IPS-15b (cell line): ENCODE results near the gene DLG4.

ENCODE experiments used
- H3K27me3 ChIP-seq: one replicate; pipeline ENCODE4 v1.6.1; 2013; ENCODE audit warnings: low read length; ENCODE audit not compliant: control insufficient read depth, insufficient read depth
- H3K36me3 ChIP-seq: one replicate; pipeline ENCODE4 v1.6.1; 2013; ENCODE audit warnings: low read length; ENCODE audit not compliant: control insufficient read depth, insufficient read depth
- H3K4me1 ChIP-seq: one replicate; pipeline ENCODE4 v1.6.1; 2013; ENCODE audit warnings: mild to moderate bottlenecking, low read length; ENCODE audit not compliant: control insufficient read depth, insufficient read depth
- H3K4me3 ChIP-seq: one replicate; pipeline ENCODE4 v1.5.1; 2013; ENCODE audit warnings: low read depth, low read length
- H3K9ac ChIP-seq: one replicate; pipeline ENCODE4 v1.6.1; 2013; ENCODE audit warnings: low read depth, mild to moderate bottlenecking, low read length
- H3K9me3 ChIP-seq: one replicate; pipeline ENCODE4 v1.6.1; 2013; ENCODE audit warnings: mild to moderate bottlenecking, low read length; ENCODE audit not compliant: control insufficient read depth, insufficient read depth

Gene DLG4

DNA sequence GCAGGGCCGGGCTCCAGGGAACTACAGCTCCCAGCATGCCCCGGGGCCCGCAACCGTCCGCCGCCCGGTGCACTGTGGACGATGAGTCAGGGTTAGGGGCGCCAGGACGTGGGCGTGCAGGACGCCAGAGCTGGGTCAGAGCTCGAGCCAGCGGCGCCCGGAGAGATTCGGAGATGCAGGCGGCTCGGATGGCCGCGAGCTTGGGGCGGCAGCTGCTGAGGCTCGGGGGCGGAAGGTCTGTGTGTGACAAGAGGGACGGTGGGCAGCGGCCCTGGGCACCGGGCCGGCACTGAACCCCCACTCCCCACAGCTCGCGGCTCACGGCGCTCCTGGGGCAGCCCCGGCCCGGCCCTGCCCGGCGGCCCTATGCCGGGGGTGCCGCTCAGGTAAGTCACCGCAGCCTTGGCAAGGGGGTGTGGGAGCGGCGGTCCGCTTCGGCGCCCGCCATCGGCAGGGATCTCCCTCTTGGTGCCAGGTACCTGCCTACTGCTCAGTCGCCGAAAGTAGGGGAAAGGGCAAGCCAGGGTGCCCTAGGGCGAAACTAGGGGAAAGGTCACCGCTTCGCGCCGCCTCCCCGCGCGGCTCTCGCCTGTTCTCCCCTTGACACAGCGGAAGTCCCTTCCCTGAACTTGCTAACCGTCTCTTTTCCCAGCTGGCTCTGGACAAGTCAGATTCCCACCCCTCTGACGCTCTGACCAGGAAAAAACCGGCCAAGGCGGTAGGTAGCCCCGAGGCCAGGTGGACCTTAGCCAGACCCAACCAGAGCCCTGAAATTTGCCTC is at the start of gene DLG4, which contains the start of gene ACADVL:
DLG4 (minus strand) TSS at position 25 of the 781 bp plus-strand sequence.
ACADVL (plus strand) TSS at position 127 of the 781 bp plus-strand sequence; CDS start at position 174, 47 bp downstream.
- Histone ChIP-seq H3K36me3 (peaks cover 39% of the 10 kb centered on the region), H3K9ac (peak within 1 kb of the TSS; percentile 68), H3K9me3 (no peaks in the 10 kb centered on the region), H3K4me1 (peaks cover 8% of the 10 kb centered on the region), H3K4me3 (peak within 1 kb of the TSS; percentile 69), H3K27me3 (no peaks in the 10 kb centered on the region)

DNA sequence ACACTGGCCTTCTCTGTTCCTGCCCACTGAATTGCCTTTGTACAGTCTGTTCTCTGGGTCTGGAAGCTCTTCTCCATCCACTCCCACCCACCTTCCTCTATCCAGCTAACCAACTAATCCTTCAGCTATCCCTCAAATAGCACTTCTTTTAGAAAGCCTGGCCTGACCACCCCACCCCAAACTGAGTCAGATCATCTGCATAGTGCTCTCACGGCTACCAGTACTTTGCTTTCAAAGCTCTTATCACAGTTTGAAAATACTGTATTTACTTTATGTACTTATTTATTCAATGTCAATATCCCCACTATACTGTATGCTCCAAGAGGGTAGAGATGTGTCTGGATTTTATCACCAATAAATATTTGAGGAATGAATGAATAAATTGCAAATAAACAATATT is 47.1 kb upstream of the DLG4 start:
- no peaks in the 10 kb centered on the region for H3K9me3 ChIP-seq
- no peaks in the 10 kb centered on the region for H3K36me3 ChIP-seq
- peaks cover 9% of the 10 kb centered on the region for H3K4me1 ChIP-seq
- no peak overlapping the region for H3K9ac ChIP-seq
- no peaks in the 10 kb centered on the region for H3K27me3 ChIP-seq
- H3K4me3 ChIP-seq, result no peak overlapping the region

DNA sequence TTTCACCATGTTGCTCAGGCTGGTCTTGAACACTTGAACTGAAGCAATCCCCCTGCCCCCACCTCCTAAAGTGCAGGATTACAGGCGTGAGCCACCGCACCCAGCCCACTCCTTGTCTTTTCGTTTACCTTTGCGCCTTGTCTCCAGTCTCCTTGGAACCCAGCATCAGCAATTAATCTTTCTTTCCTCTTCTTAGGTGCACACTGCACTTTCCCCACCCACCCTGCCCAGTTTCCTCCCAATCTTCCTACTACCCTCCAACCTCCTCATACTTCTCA is 44.1 kb upstream of the DLG4 start:
- Histone ChIP-seq H3K9ac (peak overlapping the region; percentile 85), H3K4me1 (peaks cover 12% of the 10 kb centered on the region), H3K27me3 (no peaks in the 10 kb centered on the region), H3K36me3 (peaks cover 14% of the 10 kb centered on the region), H3K9me3 (no peaks in the 10 kb centered on the region), H3K4me3 (peak overlapping the region; percentile 98)

DNA sequence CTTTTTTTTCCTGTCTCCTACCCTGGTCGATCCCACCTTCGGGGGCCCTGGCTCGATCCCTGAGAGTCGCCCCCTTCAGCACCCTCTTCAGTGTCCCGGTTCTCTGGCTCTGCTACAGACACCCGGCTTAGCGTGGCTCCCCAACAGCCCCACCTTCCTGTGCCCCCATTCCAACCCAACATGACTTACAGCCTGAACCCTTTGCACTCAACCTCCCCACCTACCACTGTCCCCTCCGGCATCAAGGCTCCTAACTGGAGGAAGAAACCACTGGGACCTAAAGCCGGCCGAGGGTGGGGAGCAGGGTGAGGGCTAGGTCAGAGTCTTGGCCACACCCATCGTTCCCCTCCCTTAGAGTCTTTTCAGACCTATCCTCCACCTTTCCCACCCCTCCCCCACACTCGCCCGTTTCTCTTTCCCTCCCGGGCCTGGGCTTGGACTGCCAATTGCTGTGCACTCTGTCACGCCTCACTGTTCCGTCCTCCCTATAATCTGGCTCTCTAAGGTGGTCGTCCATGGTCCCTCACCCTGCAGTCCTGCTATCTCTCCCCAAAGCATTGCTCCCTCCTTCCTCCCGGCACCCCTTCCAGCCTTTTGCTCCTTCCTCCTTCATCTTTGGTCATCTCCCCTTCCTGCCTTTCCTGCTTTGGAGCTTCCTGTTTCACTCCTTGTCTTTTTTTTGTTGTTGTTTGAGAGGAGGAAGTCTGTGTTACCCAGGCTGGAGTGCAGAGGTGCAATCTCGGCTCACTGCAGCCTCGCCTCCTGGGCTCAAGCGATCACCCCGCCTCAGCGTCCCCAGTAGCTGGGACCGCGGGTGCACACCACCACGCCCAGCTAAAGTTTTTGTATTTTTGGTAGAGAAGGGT is 43.5 kb upstream of the DLG4 start:
- Histone ChIP-seq H3K36me3 (peaks cover 16% of the 10 kb centered on the region), H3K4me3 (peak overlapping the region; percentile 98), H3K27me3 (no peaks in the 10 kb centered on the region), H3K4me1 (peaks cover 12% of the 10 kb centered on the region), H3K9me3 (no peaks in the 10 kb centered on the region), H3K9ac (peak overlapping the region; percentile 85)

DNA sequence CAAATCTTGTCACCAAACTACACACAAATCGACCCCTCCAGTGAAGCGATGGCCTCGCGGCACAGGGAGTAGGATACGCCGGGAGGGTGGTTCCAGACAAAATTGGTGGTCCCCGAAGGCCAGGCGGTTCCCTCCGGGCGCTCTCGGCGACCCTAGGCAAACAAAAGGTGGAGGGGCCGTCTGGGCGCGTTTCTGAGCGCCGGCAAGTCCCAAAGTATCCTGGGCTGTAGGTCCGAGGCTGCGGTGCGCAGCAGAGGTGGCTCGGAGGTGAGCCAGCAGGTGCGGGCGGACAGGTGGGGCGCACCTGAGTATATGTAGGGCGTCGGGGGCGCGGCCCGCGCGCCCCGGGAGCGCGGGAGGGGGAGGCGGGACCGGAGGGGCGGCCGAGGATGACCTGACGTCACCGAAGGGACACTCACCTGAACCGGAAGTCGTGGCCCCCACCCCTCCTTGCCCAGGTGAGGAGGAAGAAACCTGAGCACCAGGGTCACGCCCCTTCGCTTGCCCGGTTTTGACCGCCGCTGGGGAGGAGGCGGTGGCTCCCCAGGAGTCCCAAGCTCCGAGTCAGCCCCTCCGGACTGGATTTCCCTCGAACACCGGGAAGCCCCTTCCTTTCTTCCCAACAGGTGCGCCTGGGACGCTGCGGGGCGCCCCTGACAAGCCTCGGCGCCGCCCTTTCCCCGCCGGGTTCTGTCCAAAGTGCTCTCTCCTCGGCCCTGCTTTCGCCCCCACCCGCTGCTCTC is 42.7 kb upstream of the DLG4 start, which contains the start of gene CLDN7:
CLDN7 (minus strand) TSS at position 287 of the 743 bp plus-strand sequence. CDS start 435 bp downstream, outside the sequence.
- Histone ChIP-seq H3K27me3 (no peaks in the 10 kb centered on the region), H3K4me3 (peak within 1 kb of the TSS; percentile 98)

DNA sequence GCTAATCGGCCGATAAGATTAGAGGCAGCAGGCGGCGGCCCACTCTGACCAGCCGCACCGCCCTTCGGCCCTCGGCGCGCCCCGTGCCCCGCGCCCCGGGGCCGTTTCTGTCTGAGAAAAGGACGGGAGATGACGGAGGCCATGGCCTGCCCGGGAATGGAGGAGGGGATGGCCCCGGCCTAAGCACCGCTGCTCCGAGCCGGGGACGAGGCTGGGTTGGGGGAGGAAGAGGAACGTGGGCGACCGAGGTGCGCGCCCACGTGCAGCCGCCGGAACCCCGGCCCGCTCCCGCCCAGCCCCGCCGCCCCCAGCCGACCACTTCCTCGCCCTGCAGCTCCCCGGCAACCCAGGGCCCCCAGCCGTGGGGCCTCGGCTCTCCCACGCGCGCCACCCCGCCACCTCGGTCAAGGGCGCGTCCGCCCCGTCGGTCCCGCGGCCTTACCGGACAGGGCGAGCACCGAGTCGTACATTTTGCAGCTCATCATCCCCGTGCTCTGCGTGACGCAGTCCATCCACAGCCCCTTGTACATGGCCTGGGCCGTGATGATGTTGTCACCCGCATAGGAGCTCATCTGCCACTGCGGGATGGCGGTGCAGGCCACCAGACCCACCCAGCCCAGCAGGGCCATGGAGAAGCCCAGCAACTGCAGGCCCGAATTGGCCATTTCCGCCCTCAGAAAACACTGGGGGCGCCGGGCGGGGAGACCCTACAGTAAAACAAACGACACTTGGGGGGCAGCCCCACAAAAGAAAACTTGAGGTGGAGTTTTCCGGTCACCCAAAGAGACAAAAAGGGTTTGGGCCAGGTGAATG is 41.9 kb upstream of the DLG4 start:
- no peaks in the 10 kb centered on the region for H3K9me3 ChIP-seq
- H3K36me3 ChIP-seq, result peaks cover 22% of the 10 kb centered on the region
- H3K27me3 ChIP-seq, result no peaks in the 10 kb centered on the region
- peaks cover 12% of the 10 kb centered on the region for H3K4me1 ChIP-seq
- peak overlapping the region; percentile 98 for H3K4me3 ChIP-seq
- H3K9ac ChIP-seq, result peak overlapping the region; percentile 94

More for the DNA sequence above, 42.7 kb upstream of the DLG4 start, which contains the start of gene CLDN7:
- H3K36me3 ChIP-seq, result peaks cover 20% of the 10 kb centered on the region
- H3K9ac ChIP-seq, result peak within 1 kb of the TSS; percentile 94
- H3K4me1 ChIP-seq, result peaks cover 12% of the 10 kb centered on the region
- no peaks in the 10 kb centered on the region for H3K9me3 ChIP-seq

DNA sequence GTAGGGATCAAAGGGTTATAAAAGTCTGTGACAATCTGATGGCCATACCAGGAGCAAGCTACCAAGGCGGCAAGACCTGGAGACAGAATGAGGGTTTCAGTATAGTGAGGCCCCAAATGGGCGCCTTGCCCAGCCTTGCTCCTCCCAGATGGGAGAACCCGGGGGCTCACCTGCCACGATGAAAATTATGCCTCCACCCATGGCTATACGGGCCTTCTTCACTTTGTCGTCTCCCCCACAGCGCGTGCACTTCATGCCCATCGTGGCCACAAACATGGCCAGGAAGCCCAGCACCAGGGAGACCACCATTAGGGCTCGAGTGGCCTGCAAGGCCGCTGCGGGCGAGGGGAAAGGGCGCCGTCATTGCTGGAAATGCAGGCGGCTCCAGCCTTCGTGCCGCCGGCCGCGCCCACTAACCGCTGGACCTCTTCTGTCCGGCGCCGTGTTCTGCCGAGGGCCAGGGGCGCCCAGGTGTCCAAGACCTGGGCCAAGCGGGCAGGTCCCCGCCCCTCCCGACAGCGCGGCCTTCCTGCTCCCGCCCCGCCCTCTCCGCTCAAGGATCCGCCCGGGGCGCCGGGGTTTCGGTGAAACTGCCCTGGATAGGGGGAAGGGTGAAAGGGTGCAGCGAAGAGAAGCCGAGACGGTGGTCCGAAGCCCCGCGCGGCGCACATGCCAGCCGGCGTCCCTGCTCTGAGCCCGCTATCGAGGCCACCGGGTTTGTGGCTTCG is 41.2 kb upstream of the DLG4 start:
- peaks cover 22% of the 10 kb centered on the region for H3K36me3 ChIP-seq
- H3K4me3 ChIP-seq, result peak overlapping the region; percentile 98
- H3K9me3 ChIP-seq, result no peaks in the 10 kb centered on the region
- no peaks in the 10 kb centered on the region for H3K27me3 ChIP-seq
- H3K4me1 ChIP-seq, result peaks cover 10% of the 10 kb centered on the region
- H3K9ac ChIP-seq, result peak overlapping the region; percentile 94

DNA sequence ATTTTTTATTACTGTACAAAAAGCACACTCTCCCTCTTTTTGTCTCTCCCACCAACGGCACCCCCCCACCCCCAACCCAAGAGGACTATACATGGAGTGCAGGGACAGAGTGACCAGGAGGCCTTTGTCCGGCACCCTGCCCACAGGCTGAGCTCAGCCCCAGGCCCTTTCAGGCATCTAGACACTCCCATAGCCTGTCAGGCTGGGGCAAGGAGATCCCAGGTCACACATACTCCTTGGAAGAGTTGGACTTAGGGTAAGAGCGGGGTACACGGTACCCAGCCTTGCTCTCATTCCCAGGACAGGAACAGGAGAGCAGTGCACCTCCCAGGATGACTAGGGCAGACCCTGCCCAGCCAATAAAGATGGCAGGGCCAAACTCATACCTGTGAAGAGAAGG is 40.5 kb upstream of the DLG4 start:
- peak overlapping the region; percentile 98 for H3K4me3 ChIP-seq

DNA sequence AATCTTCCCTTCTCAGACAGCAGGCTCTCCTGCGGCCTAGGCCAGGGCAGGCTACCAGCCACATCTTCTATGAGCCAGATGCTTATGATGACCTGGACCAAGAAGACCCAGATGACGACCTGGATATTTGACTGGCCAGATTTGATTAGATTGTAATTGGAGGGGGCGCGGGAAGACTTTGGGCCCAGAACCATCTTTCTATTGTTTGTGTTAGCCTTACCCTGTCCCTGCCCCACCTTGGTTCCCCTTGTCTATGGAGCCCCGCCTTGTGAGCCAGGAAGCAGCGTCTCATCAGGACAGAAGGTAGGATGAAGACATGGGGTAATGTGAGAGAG is 39.9 kb upstream of the DLG4 start:
- Histone ChIP-seq H3K9me3 (no peaks in the 10 kb centered on the region), H3K4me1 (peaks cover 9% of the 10 kb centered on the region), H3K9ac (no peak overlapping the region), H3K36me3 (peaks cover 24% of the 10 kb centered on the region), H3K4me3 (no peak overlapping the region), H3K27me3 (no peaks in the 10 kb centered on the region)

More for the DNA sequence above, 40.5 kb upstream of the DLG4 start:
- Histone ChIP-seq H3K4me1 (peaks cover 10% of the 10 kb centered on the region), H3K27me3 (no peaks in the 10 kb centered on the region), H3K9me3 (no peaks in the 10 kb centered on the region), H3K36me3 (peaks cover 22% of the 10 kb centered on the region), H3K9ac (peak overlapping the region; percentile 94)

DNA sequence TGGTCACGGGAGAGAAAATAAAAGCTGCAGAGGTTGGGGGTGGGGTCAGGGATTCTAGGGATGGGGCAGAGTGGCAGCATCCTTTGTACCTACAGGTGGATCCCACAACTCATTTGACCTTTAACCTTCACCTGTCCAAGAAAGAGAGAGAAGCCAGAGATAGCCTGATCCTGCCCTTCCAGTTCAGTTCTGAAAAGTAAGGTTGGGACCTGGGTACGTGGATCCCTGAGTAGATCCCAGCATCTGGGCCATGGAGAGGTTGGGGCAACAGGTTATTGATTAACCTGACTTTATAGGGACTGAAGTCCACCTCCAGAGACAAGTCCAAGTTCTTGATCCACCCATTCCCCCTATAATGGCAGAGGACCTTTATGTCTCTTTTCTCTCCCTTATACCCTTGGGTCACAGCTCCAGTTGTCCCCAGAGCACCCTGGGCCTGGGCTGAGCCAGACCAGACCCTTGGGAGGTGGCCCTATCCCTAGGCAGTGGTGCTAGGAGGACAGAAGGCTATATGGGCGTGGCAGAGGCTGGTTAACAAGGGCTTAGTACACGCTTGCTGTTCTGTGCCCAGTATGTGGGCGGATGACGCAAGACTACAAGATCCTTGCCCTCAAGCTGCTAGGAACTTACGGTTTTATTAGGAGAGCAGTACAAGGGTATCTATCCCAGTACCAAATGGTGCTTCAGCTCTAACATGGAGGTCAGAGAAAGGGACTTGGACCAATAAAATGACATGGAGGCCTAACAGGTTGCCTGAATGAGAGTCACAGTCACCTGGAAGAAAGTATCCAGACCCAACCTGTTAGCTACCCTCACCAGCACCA is 39.3 kb upstream of the DLG4 start:
- peaks cover 24% of the 10 kb centered on the region for H3K36me3 ChIP-seq
- no peak overlapping the region for H3K4me3 ChIP-seq
- no peaks in the 10 kb centered on the region for H3K27me3 ChIP-seq
- H3K4me1 ChIP-seq, result peaks cover 4% of the 10 kb centered on the region
- no peak overlapping the region for H3K9ac ChIP-seq
- H3K9me3 ChIP-seq, result no peaks in the 10 kb centered on the region
